Measurements from ENCODE around the gene PPP1R14B.

Gene PPP1R14B

GRCh38 chr11:64290352-64291261 is 43.9 kb upstream of the PPP1R14B start:
- DNase-seq (ENCODE audit: low read depth, low spot score), result no peak
- no peaks in the 10 kb centered on the region for H3K9me3 ChIP-seq (ENCODE audit: low read depth, low read length)
- TF ChIP-seq POLR2AphosphoS5 (IDR thresholded peaks at IDR 0.05; ENCODE audit: borderline replicate concordance, low read depth, low read length) (no peak), EZH2 (IDR thresholded peaks at IDR 0.05) (no peak), FOXP2 (optimal IDR thresholded peaks at IDR 0.05; ENCODE audit: control extremely low read depth, extremely low read length, insufficient read depth) (no peak)
- no peaks in the 10 kb centered on the region for H3K36me3 ChIP-seq (ENCODE audit: insufficient read depth, low read length)
- no peak overlapping the region for H3K27ac ChIP-seq
- H3K4me3 ChIP-seq, result no peak overlapping the region
- H3K9ac ChIP-seq (ENCODE audit: insufficient read length), result no peak overlapping the region

- Histone ChIP-seq H3K27ac (no peak overlapping the region), H3K36me3 (ENCODE audit: insufficient read depth, low read length) (no peaks in the 10 kb centered on the region), H3K9me3 (ENCODE audit: low read depth, low read length) (no peaks in the 10 kb centered on the region), H3K4me3 (no peak overlapping the region), H3K9ac (ENCODE audit: insufficient read length) (no peak overlapping the region)
- no peak for DNase-seq (ENCODE audit: low read depth, low spot score)
- TF ChIP-seq POLR2AphosphoS5 (IDR thresholded peaks at IDR 0.05; ENCODE audit: borderline replicate concordance, low read depth, low read length) (no peak), FOXP2 (optimal IDR thresholded peaks at IDR 0.05; ENCODE audit: control extremely low read depth, extremely low read length, insufficient read depth) (no peak), EZH2 (IDR thresholded peaks at IDR 0.05) (no peak)
Measured at GRCh38 chr11:64289002-64289564, 42.3 kb upstream of the PPP1R14B start.

GRCh38 chr11:64288353-64288750 is 41.6 kb upstream of the PPP1R14B start:
- TF ChIP-seq POLR2AphosphoS5 (IDR thresholded peaks at IDR 0.05; ENCODE audit: borderline replicate concordance, low read depth, low read length) (no peak), EZH2 (IDR thresholded peaks at IDR 0.05) (no peak), FOXP2 (optimal IDR thresholded peaks at IDR 0.05; ENCODE audit: control extremely low read depth, extremely low read length, insufficient read depth) (no peak)
- H3K9ac ChIP-seq (ENCODE audit: insufficient read length), result no peak overlapping the region
- H3K36me3 ChIP-seq (ENCODE audit: insufficient read depth, low read length), result no peaks in the 10 kb centered on the region
- H3K27ac ChIP-seq, result no peak overlapping the region
- no peaks in the 10 kb centered on the region for H3K9me3 ChIP-seq (ENCODE audit: low read depth, low read length)
- no peak overlapping the region for H3K4me3 ChIP-seq
- no peak for DNase-seq (ENCODE audit: low read depth, low spot score)

GRCh38 chr11:64287676-64288352 is 41.1 kb upstream of the PPP1R14B start:
- TF ChIP-seq FOXP2 (optimal IDR thresholded peaks at IDR 0.05; ENCODE audit: control extremely low read depth, extremely low read length, insufficient read depth), result no peak
- TF ChIP-seq EZH2 (IDR thresholded peaks at IDR 0.05), result no peak
- TF ChIP-seq POLR2AphosphoS5 (IDR thresholded peaks at IDR 0.05; ENCODE audit: borderline replicate concordance, low read depth, low read length), result no peak
- no peak overlapping the region for H3K27ac ChIP-seq
- H3K9me3 ChIP-seq (ENCODE audit: low read depth, low read length), result no peaks in the 10 kb centered on the region
- DNase-seq (ENCODE audit: low read depth, low spot score), result no peak
- H3K9ac ChIP-seq (ENCODE audit: insufficient read length), result no peak overlapping the region
- H3K4me3 ChIP-seq, result no peak overlapping the region
- no peaks in the 10 kb centered on the region for H3K36me3 ChIP-seq (ENCODE audit: insufficient read depth, low read length)

- no peak for DNase-seq (ENCODE audit: low read depth, low spot score)
- TF ChIP-seq EZH2 (IDR thresholded peaks at IDR 0.05), result no peak
- TF ChIP-seq FOXP2 (optimal IDR thresholded peaks at IDR 0.05; ENCODE audit: control extremely low read depth, extremely low read length, insufficient read depth), result no peak
- TF ChIP-seq POLR2AphosphoS5 (IDR thresholded peaks at IDR 0.05; ENCODE audit: borderline replicate concordance, low read depth, low read length), result no peak
- Histone ChIP-seq H3K9ac (ENCODE audit: insufficient read length) (no peak overlapping the region), H3K4me3 (no peak overlapping the region), H3K27ac (no peak overlapping the region), H3K9me3 (ENCODE audit: low read depth, low read length) (no peaks in the 10 kb centered on the region), H3K36me3 (ENCODE audit: insufficient read depth, low read length) (no peaks in the 10 kb centered on the region; the same call in 1 of the 2 replicates)
Measured at GRCh38 chr11:64286801-64287159, 40.0 kb upstream of the PPP1R14B start.

GRCh38 chr11:64285885-64286800 is 39.4 kb upstream of the PPP1R14B start:
- TF ChIP-seq EZH2 (IDR thresholded peaks at IDR 0.05), result no peak
- no peak for TF ChIP-seq FOXP2 (optimal IDR thresholded peaks at IDR 0.05; ENCODE audit: control extremely low read depth, extremely low read length, insufficient read depth)
- TF ChIP-seq POLR2AphosphoS5 (IDR thresholded peaks at IDR 0.05; ENCODE audit: borderline replicate concordance, low read depth, low read length), result no peak
- peak overlapping the region; percentile 64 for H3K9ac ChIP-seq (ENCODE audit: insufficient read length)
- DNase-seq (ENCODE audit: low read depth, low spot score), result no peak
- peak overlapping the region; percentile 92 for H3K4me3 ChIP-seq
- H3K36me3 ChIP-seq (ENCODE audit: insufficient read depth, low read length), result no peaks in the 10 kb centered on the region; the same call in 1 of the 2 replicates
- no peaks in the 10 kb centered on the region for H3K9me3 ChIP-seq (ENCODE audit: low read depth, low read length)
- no peak overlapping the region for H3K27ac ChIP-seq

- TF ChIP-seq FOXP2 (optimal IDR thresholded peaks at IDR 0.05; ENCODE audit: control extremely low read depth, extremely low read length, insufficient read depth) (no peak), POLR2AphosphoS5 (IDR thresholded peaks at IDR 0.05; ENCODE audit: borderline replicate concordance, low read depth, low read length) (no peak), EZH2 (IDR thresholded peaks at IDR 0.05) (no peak)
- Histone ChIP-seq H3K4me3 (peak within 1 kb of the TSS; percentile 92), H3K36me3 (ENCODE audit: insufficient read depth, low read length) (no peaks in the 10 kb centered on the region; the same call in 1 of the 2 replicates), H3K9me3 (ENCODE audit: low read depth, low read length) (no peaks in the 10 kb centered on the region), H3K27ac (peak within 1 kb of the TSS; percentile 78), H3K9ac (ENCODE audit: insufficient read length) (peak within 1 kb of the TSS; percentile 64)
- no peak for DNase-seq (ENCODE audit: low read depth, low spot score)
Measured at GRCh38 chr11:64284962-64285884, 38.5 kb upstream of the PPP1R14B start, which contains the start of gene GPR137. Gene GPR137 (plus strand): TSS chr11:64285848. CDS start chr11:64286525, 677 bp downstream.
